Umbilical cord (tissue), 2 donors: ENCODE data around the gene AMH. TPM values are rescaled to one million over a fixed set of nuclear protein-coding genes. Genes with fewer than 3 reads are reported as not detected.

ENCODE experiments used
- DNase-seq: peaks from one replicate; pipeline ENCODE4 v3.0.0-alpha.2; 2015; ENCODE audit warnings: low spot score
- total RNA-seq: library from RNA; depleted of rRNA; stranded (reverse); fragments of >200 nt; gene quantifications from one replicate; pipeline ENCODE4 v1.2.3, GENCODE V29; 2014; ENCODE audit warnings: low replicate concordance; ENCODE audit not compliant: insufficient read depth

The AMH gene
- total RNA-seq, 1 donor from 2014 or later: 3.1 TPM

DNA sequence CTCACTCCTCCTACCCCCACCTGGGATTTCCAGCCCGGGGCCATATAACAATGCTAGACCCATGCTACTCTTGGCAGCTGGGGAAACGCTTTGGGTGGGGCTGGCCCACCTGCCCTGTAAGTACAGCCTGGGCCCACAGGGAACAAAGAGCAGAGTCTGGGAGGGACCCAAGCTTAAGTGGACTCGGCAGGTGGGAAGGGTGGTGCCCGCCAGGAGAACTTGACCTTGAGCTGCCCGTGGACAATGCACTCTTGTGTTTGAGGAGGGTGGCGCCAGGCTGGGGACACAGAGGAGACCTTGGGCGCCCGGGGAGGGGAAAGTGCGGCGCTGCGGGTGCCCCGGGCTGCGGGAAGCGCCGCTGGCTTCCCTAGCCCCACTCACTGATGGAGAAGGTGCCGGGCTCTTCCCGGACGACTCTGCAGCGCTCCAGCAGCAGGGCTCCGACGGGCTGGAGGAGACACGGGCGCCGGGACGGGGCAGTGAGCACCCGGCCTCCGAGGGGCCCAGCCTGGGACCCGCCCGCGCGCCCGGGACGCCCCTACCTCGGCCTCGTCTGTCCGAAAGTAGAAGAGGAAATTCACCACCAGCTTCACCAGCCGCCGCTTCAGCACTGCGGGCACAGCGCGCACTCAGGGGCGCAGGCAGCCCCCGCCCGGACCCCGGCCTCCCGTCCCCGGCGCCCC, 13.6 kb upstream of the AMH start:
- DNase-seq: no peak

DNA sequence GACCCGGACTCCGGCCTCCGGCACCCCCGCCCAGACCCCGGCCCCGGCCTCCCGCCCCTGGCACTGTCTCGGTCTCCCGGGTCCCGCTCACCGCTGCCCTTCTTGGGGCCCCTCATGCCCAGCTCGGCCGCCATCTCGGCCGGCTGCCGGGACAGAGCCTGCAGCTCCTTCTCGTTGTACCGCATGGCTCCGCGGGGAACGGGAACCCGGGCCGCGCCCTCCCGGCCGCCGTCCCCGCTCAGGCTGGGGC, 13.1 kb upstream of the AMH start:
- DNase-seq: no peak

- DNase-seq: peak; percentile 99
These were observed 12.6 kb upstream of the AMH start, which contains the start of the genes PLEKHJ1 and SF3A2 for GRCh38 chr19:2236314-2237050. PLEKHJ1 (minus strand) TSS chr19:2236329; CDS start chr19:2236248, 81 bp downstream. SF3A2 (plus strand) TSS chr19:2236824; CDS start chr19:2243419, 6,595 bp downstream.

- no peak for DNase-seq
These were observed 11.9 kb upstream of the AMH start for GRCh38 chr19:2237051-2237868.

DNA sequence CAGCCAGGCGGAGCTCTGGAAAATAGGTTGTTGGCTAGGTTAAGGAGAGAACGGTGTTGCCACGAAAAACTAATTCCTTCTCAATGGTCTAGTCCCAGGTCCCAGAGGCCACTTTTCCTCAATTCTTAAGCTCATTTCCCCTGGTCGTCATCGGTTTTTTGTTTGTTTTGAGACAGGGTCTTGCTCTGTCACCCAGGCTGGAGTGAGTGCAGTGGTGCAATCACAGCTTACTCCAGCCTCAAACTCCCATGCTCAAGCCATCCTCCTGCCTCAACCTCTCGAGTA, 11.3 kb upstream of the AMH start:
- DNase-seq: no peak

- no peak for DNase-seq
These were observed 9.9 kb upstream of the AMH start for GRCh38 chr19:2239173-2239572.

DNA sequence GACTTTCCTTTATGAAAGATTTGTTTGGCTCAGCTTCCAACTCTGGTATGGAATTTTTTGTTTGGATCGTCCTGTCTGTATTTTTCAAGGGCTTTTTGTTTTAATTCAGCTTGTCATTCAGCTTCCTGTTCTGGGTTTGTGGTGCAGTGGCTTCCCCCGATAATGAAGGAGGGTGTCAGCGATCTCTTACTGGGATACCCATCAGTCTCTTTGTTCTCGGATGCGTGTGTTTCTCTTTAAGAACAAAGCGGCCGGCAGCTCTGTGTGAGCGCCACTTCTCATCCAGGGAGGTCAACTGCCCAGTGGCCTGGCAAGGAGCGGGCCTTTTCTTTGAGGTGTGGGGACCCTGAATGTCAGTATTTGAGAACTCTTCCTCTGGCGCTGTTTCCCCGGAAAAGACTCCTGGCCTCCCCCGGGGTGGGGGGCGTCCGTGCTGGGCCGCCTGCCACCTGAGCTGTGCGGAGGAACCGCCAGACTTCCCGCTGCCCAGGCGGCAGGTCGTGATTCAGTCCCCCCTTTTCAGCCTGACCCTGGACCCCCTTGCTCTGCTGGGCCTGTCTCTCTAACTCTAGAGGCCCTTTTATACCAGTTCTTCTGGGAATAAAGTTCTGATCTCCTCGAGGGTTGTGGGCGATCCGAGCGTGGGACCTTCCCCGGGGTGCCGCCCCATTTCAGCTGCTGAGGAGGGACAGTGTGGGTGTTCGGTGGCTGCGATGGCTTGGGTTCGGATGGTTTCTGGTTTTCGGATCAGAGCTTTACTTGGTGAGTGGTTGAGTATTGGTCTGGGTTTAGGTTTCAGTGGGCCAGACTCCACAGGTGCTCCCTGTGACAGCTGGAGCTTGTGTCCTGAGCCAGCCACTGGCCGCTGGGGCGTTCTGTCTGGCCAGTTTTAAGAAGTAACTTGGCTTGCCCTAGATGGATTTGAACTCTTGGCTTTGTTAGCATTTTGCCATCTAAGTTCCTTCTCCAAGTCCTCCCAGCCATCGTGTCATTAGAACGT, 9.1 kb upstream of the AMH start:
- DNase-seq: peak; percentile 33

DNA sequence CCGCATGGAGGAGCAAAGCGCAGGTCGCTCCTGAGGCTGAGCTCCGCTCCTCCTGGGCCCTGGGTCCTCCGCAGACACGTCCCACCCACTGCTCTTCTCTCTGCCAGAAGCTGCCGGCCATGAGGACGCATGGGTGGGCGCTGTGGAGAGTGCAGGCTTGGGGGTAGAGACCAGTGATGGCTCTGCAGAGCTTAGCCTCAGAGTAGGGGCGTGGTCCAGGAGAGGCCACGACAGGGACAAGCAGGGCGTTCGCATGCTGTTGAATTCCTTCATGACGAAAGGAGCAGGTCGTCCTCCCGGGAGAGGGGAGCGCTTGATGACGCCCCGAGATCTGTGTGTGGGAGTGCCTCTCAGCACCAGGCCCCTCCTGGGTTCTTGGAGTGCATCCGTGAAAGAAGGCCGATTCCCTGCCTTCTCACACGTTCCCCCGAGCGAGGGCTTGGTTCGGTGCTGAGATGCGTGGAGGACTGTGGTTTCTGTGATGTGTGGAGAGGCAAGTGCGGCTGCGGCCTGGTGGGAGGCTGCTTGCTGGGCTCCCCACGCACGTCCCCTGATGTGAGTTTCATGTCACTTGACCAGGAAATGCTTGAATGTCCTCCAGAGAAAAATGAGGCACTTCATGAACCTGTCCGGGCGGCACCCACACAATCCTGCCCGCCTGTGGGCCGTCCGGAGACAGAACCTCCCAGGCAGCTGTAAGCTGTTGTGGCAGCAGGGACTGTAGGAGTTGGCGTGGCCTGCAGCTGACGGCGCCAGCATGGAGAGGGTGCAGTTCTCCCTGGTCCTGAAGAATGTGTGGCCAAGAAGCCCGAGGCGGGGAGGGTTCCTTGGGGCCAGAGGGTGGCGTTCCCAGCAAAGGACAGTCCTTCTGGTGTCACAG, 8.0 kb upstream of the AMH start:
- no peak for DNase-seq

DNA sequence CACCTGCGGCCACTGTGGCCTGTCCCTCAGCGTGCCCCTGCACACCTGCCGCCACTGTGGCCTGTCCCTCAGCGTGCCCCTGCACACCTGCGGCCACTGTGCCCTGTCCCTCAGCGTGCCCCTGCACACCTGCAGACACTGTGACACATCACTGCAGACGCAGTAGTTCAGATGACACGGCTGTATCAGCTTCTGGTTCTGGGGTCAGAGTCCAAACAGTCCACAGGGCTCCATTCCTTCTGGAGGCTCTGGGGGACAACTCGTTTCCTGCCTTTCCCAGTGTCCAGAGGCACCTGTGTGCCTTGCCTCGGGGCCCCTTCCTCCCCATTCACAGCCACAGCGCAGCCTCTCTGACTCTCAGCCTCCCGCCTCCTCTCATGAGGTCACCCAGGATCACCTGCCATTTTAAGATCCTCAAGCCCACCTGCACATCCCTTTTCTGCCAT, 7.0 kb upstream of the AMH start:
- DNase-seq: no peak

DNA sequence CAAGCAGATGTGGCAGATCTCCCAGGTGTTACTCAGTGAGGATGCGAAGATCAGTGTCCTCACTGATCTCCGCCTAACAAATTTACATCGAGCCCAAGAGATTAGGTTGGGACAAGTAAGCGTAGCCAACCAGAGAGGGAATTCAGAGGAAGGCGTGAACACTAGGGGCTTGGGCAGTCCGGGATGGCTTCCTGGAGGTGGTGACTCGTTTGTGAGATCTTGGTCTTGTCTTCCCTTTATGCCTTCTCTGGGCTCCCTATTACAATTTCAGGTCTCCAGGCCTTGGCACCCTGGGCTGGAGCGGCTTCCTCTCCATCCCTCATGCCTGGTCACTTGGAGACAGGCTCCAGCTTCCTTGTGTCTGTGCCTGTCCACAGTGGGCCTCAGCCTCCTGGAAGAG, 6.3 kb upstream of the AMH start:
- DNase-seq: no peak

DNA sequence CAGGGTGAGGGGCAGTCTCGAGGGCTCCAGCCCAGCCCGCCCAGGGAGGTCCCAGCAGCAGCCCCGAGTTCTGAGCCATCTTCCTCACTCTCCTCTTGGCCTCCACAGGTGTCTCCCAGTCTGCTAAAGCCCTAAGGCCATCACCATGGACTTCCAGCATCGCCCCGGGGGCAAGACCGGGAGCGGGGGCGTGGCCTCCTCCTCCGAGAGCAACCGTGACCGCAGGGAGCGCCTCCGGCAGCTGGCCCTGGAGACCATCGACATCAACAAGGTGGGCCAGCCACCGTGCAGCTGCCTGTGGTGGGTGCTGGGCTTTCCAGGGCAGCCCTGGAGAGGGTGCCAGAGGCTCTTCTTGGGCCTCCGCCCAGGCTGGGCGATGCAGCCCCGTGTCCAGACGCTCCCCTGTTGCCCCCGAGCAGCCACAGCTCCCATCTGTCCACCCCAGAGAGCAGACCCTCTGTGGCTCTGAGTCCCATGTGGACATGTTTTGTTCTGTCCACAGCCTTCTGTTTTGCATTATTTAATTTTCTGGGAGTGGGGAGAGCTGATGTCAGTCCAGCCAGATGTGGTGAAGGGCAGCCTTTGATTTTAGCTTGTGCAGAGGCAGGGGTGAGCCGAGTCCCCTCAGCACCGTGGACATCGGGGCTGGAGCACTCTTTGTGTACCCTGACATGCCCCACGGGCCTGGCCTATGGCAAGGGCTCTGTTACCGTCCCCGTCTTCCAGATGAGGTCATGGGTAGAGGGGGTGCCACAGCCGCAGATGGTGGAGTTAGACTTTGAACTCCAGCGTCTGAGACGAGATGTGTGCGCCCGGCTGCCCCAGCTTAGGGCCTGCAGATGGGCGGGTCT, 5.6 kb upstream of the AMH start:
- DNase-seq: no peak

DNA sequence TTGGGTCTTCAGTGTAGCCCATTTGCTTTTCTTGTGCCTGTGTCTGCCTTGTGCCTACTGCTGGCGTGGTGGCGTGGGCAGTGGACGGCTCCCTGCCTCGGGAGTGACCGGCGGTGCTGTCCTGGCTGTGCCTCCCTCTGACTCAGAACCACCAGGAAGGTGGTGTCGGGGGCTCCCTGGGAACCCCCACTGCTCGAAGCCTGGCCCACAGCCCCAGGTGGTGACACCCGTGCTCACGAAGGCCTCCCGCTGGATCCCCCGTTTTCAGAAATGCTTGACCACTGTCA, 5.1 kb upstream of the AMH start:
- DNase-seq: no peak

DNA sequence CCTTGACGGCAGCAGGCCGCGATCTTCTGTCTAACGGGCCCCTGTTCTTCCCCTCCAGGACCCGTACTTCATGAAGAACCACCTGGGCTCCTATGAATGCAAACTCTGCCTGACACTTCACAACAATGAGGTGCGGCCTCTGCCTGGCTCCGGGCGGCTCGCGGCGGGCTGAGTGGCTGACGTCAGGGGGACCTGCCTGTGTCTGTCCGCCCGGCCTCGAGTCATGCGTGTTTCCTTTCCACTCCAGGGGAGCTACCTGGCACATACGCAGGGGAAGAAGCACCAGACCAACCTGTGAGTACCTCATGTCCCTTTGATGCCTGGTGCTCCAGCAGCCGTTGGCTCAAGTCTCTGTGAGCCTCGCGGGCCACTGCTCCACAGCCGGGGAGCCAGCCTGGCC, 4.6 kb upstream of the AMH start:
- DNase-seq: no peak

- DNase-seq: no peak
These were observed 3.9 kb upstream of the AMH start for GRCh38 chr19:2245273-2245672.

GRCh38 chr19:2246014-2246620, 3.0 kb upstream of the AMH start:
- DNase-seq: no peak

DNA sequence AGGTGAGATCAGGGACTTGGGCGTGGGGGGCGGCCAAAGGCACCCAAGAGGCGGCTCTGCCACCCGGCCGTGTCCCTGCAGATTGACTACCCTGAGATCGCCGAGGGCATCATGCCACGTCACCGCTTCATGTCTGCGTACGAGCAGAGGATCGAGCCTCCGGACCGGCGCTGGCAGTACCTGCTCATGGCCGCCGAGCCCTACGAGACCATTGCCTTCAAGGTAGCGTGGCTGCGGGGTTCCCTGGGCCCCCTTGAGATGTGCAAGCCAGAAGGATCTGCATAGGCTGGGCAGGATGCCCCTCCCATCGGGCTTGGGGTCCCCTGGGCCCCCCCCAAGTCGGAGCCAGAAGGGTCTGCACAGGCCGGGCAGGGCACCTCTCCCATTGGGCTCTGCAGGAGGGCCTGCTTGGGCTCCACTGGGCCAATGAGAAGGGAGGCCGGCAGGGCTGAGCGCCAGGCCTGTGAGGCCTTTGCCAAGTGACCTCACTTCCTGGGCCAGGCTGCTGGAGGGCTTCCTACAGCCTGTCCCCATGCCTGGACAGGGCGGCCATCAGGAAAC, 2.2 kb upstream of the AMH start:
- DNase-seq: no peak

DNA sequence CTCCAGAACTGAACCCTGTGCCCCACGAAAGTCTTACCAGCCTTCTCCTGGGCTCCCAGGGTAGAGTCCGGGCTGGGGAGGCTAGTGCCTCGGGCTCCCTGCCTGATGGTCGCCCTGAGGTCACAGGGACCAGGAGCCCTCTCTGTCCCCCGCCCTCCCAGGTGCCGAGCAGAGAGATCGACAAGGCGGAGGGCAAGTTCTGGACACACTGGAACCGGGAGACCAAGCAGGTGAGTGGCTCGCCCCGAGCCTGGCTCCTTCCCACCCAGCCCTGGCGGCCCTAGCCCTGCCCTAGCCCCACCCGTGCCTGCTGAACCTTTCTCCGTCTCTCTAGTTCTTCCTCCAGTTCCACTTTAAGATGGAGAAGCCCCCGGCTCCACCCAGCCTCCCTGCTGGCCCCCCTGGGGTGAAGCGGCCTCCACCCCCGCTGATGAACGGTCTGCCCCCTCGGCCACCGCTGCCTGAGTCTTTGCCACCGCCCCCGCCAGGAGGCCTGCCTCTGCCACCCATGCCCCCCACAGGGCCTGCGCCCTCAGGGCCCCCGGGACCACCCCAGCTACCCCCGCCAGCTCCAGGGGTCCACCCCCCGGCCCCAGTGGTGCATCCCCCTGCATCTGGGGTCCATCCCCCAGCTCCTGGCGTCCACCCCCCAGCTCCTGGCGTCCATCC, 1.6 kb upstream of the AMH start:
- DNase-seq: no peak
